ENCODE measurements around the gene TPR. TPM values are rescaled to one million over a fixed set of nuclear protein-coding genes. Genes with fewer than 3 reads are reported as not detected.
"Not testable (repeated sequence)": the region's sequence is repeated elsewhere in the genome, so short reads cannot be mapped to it uniquely, and the experiment has no call there.

TPR gene
- total RNA-seq, 1 donor from 2014 or later: 134 TPM

DNA sequence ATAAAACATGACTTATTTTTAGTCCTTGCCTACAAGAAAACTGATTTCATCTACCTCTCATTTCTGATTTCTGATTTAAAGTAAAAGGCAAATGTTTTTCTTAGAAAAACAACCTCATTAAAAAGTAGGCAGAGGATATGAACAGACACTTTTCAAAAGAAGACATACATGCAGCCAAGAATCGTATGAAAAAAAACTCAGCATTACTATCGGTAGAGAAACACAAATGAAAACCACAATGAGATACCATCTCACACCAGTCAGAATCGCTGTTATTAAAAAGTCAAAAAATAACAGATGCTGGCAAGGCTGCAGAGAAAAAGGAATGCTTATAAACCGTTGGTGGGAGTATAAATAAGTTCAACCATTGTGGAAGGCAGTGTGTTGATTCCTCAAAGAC is 16.8 kb upstream of the TPR start:
- DNase-seq (ENCODE audit: low spot score, unreplicated experiment): no peak
- H3K4me1 Mint-ChIP-seq (ENCODE audit: low read depth): no peaks in the 10 kb centered on the region
- H3K4me3 Mint-ChIP-seq (ENCODE audit: low read depth): no peak overlapping the region
- H3K36me3 Mint-ChIP-seq (ENCODE audit: insufficient read depth): peaks cover 11% of the 10 kb centered on the region
- no peak overlapping the region for H3K27ac Mint-ChIP-seq
- no peaks in the 10 kb centered on the region for H3K9me3 Mint-ChIP-seq (ENCODE audit: low read depth)
- TF ChIP-seq, protein P1, sequence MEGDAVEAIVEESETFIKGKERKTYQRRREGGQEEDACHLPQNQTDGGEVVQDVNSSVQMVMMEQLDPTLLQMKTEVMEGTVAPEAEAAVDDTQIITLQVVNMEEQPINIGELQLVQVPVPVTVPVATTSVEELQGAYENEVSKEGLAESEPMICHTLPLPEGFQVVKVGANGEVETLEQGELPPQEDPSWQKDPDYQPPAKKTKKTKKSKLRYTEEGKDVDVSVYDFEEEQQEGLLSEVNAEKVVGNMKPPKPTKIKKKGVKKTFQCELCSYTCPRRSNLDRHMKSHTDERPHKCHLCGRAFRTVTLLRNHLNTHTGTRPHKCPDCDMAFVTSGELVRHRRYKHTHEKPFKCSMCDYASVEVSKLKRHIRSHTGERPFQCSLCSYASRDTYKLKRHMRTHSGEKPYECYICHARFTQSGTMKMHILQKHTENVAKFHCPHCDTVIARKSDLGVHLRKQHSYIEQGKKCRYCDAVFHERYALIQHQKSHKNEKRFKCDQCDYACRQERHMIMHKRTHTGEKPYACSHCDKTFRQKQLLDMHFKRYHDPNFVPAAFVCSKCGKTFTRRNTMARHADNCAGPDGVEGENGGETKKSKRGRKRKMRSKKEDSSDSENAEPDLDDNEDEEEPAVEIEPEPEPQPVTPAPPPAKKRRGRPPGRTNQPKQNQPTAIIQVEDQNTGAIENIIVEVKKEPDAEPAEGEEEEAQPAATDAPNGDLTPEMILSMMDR (IDR thresholded peaks at IDR 0.05; ENCODE audit: unreplicated experiment): no peak
- no peaks in the 10 kb centered on the region for H3K27me3 Mint-ChIP-seq

DNA sequence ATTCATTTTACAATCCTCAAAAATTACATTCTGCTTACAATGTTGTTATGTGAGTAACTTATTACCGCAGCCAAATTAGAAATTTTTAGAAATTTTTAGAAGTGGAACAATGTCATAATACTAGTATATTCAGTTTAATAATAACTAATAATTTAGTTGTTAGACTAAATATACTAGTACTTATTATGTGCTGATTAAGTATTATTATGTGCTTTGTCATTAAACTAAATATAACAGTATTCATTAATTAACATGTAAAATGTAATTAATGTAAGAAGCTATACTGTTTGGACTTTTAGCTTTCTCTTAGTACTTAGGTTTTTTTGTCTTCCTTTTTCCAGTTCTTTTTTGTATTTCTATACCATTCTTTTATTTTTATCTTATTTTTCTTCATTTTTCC is 15.9 kb upstream of the TPR start:
- Mint-ChIP-seq H3K9me3 (ENCODE audit: low read depth) (no peaks in the 10 kb centered on the region), H3K36me3 (ENCODE audit: insufficient read depth) (peaks cover 11% of the 10 kb centered on the region), H3K27ac (no peak overlapping the region), H3K4me3 (ENCODE audit: low read depth) (no peak overlapping the region), H3K4me1 (ENCODE audit: low read depth) (no peaks in the 10 kb centered on the region), H3K27me3 (no peaks in the 10 kb centered on the region)
- TF ChIP-seq, protein P1 (IDR thresholded peaks at IDR 0.05; ENCODE audit: unreplicated experiment): no peak
- no peak for DNase-seq (ENCODE audit: low spot score, unreplicated experiment)

DNA sequence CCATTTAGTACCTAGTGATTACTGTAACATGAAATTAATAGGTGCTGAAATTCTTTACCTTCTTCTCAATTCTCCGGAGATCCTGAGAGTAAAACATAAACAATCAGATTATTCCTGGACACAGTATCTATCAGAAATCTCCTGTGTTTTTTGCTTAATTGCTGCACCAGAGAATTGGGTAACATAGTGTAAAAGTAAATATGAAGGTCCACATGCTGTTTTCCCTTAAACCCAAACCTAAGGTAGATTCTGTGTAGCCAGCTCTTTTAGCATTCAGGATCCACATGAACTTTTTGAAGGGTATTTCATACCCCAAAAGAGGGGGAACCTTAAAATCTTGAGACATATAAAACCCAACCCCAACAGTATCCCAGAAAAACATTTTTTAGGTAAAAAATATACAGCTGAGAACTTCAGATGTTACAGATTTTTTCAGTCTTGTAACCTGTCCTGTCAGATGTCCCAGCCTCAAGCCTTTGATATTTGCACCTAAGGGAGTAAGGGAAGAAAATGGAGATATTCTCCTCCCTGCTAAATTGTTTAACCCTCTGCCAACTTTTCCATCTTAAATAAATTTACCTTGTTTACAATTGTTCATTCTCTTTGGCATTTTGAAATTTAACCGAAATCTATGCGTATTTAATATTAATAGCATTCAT is 11.8 kb upstream of the TPR start:
- Mint-ChIP-seq H3K36me3 (ENCODE audit: insufficient read depth) (peaks cover 7% of the 10 kb centered on the region), H3K4me3 (ENCODE audit: low read depth) (no peak overlapping the region), H3K9me3 (ENCODE audit: low read depth) (no peaks in the 10 kb centered on the region), H3K4me1 (ENCODE audit: low read depth) (no peaks in the 10 kb centered on the region), H3K27me3 (no peaks in the 10 kb centered on the region), H3K27ac (no peak overlapping the region)
- no peak for DNase-seq (ENCODE audit: low spot score, unreplicated experiment)
- TF ChIP-seq, protein P1 (IDR thresholded peaks at IDR 0.05; ENCODE audit: unreplicated experiment): no peak

DNA sequence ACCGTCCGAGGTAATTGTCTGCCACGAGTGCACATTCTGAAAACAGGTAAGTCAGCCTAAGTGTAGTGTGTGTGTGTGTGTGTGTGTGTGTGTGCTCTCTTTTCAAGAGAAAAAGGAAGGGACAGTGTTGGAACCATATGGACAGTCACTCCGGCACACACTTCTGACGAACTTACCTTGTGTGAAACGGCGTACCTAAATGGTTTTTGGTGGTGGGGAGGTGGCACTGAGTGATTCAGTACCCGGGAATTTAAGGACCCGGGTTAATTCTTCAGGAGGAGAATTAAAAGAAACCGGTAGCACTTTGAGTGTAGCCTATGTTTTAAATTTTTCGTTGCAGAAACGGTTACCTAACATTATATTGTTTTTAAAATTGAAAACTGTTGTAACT is 871 bp upstream of the TPR start:
- H3K36me3 Mint-ChIP-seq (ENCODE audit: insufficient read depth): peaks cover 16% of the 10 kb centered on the region
- peaks cover 7% of the 10 kb centered on the region for H3K4me1 Mint-ChIP-seq (ENCODE audit: low read depth)
- no peaks in the 10 kb centered on the region for H3K27me3 Mint-ChIP-seq
- H3K9me3 Mint-ChIP-seq (ENCODE audit: low read depth): no peaks in the 10 kb centered on the region
- DNase-seq (ENCODE audit: low spot score, unreplicated experiment): no peak
- peak overlapping the region; percentile 100 for H3K27ac Mint-ChIP-seq
- H3K4me3 Mint-ChIP-seq (ENCODE audit: low read depth): peak overlapping the region; percentile 99
- TF ChIP-seq, protein P1 (IDR thresholded peaks at IDR 0.05; ENCODE audit: unreplicated experiment): no peak

DNA sequence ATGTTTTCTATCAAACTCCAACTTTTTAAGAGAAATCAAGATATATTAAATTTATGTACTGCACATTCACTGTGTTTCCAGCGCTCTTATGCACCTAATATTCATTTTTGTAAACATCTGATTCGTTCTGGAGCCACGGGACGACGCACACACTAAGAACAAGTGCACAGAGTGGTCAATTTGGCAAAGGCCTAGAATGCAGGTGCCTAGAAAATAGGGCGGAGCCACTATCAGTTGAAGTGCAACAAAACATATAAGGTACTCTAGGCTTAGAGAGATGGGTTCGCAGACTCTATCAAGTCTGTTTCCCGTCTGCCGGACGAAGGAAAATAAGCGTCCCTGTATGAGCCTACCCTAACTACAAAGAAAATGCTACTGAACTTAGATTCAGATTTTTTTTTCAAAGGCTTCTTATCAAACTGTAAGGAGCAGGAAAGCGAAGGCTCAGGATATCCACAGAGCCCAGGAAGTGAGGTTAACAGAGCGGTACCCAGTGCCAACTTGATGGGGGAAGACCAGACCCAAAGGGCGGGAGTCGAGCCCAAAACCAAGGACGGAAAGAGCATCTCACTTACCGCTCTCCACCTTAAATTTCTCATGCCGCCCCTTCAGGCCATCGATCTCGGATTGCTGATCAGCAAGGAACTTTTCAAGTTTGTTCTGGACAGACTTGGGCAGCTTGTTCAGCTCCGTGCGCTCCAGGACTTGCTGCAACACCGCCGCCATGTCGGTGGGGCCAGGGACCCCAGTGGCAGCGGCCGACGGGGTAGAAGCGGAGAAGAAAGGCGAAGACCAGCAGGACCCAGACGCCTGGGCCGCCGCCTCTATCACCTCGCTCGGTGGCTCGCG is 526 bp downstream of the TPR start:
- peak overlapping the region; percentile 100 for H3K27ac Mint-ChIP-seq
- peak overlapping the region; percentile 99 for H3K4me3 Mint-ChIP-seq (ENCODE audit: low read depth)
- no peaks in the 10 kb centered on the region for H3K27me3 Mint-ChIP-seq
- H3K9me3 Mint-ChIP-seq (ENCODE audit: low read depth): peaks cover 2% of the 10 kb centered on the region
- peaks cover 7% of the 10 kb centered on the region for H3K4me1 Mint-ChIP-seq (ENCODE audit: low read depth)
- TF ChIP-seq, protein P1 (IDR thresholded peaks at IDR 0.05; ENCODE audit: unreplicated experiment): no peak
- no peak for DNase-seq (ENCODE audit: low spot score, unreplicated experiment)
- peaks cover 23% of the 10 kb centered on the region for H3K36me3 Mint-ChIP-seq (ENCODE audit: insufficient read depth)

DNA sequence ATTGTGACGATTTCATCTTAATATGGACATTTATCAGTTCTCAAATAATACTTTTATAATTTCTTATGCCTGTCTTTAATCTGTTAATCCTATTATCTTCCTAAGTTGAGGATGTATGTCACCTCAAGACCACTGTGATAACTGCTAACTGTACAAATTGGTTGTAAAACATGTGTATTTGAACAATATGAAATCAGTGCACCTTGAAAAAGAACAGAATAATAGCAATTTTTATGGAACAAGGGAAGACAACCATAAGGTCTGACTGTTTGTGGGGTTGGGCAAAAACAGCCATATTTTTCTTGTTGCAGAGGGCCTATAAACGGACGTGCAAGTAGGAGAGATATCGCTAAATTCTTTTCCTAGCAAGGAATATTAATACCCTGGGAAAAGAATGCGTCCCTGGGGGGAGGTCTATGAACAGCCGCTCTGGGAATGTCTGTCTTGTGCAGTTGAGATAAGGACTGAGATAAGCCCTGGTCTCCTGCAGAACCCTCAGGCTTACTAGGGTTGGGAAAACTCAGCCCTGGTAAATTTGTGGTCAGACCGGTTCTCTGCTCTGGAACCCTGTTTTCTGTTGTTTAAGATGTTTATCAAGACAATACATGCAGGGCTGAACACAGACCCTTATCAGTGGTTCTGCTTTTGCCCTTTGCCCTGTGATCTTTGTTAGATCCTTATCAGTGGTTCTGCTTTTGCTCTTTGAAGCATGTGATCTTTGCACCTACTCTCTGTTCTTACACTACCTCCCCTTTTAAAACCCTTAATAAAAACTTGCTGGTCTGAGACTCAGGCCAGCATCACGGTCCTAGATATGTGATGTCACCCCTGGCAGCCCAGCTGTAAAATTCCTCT is 27.0 kb downstream of the TPR start:
- Mint-ChIP-seq H3K27ac (peak overlapping the region; percentile 29), H3K36me3 (ENCODE audit: insufficient read depth) (peaks cover 50% of the 10 kb centered on the region)
- not testable (repeated sequence) for H3K27me3 Mint-ChIP-seq; H3K9me3 Mint-ChIP-seq (ENCODE audit: low read depth); DNase-seq (ENCODE audit: low spot score, unreplicated experiment); H3K4me1 Mint-ChIP-seq (ENCODE audit: low read depth); H3K4me3 Mint-ChIP-seq (ENCODE audit: low read depth)

Measured in progenitor cell of endocrine pancreas (in vitro differentiated cells).